ENCODE data around the gene FAM43A.
A peak's percentile ranks its signal among the peaks of the same experiment; 100 is the strongest.

The FAM43A gene

DNA sequence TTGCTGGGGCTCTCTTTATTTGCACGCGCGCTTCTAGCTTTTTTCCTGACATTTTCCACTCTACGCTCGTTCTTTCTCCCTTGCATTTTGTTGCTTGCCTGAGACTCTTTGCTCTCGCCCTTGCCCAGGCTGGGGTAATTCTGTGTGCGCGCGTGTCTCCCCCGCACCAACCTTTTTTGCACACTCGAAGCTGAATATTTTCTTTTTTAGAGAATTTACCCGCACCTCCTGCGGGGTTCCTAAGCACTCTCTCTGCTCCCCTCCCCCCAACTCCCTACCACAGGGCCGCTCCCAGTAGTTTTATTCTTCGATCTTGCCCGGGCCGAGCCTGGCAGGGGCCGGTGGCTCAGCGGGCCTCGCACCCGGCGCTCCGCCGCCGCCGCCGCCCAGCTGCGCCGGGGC is 732 bp downstream of the FAM43A start:
- WGBS: under 1% methylated on average over 28 of the region's 29 CpGs
- H3K79me1 ChIP-seq (replicated peaks; ENCODE audit: low read length, poor library complexity, severe bottlenecking): peaks cover 1% of the 10 kb centered on the region
- peak overlapping the region; percentile 91 for H3K9ac ChIP-seq (ENCODE audit: low read length)
- no peak overlapping the region for H2BK15ac ChIP-seq (ENCODE audit: low read depth, poor library complexity, severe bottlenecking)
- DNase-seq: no peak
- H3K4me1 ChIP-seq (ENCODE audit: control insufficient read depth, insufficient read depth, low read depth, low read length): peaks cover 44% of the 10 kb centered on the region
- H4K91ac ChIP-seq (ENCODE audit: low read length): peak overlapping the region; percentile 88
- H3K36me3 ChIP-seq (ENCODE audit: control insufficient read depth in 1 of 2, insufficient read depth in 2 of 2, low read depth in 1 of 2, low read length in 2 of 2): peaks cover 5 to 10% of the 10 kb centered on the region in 2 experiments
- H3K23ac ChIP-seq (ENCODE audit: low read length in 2 of 2): peak overlapping the region in 1 of 2 experiments; percentile 99
- no peak overlapping the region for H3K27ac ChIP-seq (ENCODE audit: low read length, poor library complexity, severe bottlenecking)
- H2BK5ac ChIP-seq (ENCODE audit: low read depth, low read length, poor library complexity, severe bottlenecking): no peak overlapping the region
- no peak overlapping the region for H2AFZ ChIP-seq (ENCODE audit: low read depth, low read length)
- peaks cover 0 to 26% of the 10 kb centered on the region in 2 experiments for H3K27me3 ChIP-seq (ENCODE audit: control insufficient read depth in 1 of 2, insufficient read depth in 1 of 2, low read length in 2 of 2)
- H4K8ac ChIP-seq (ENCODE audit: low read length): no peak overlapping the region
- H3K9me3 ChIP-seq (ENCODE audit: control insufficient read depth, low read length): no peaks in the 10 kb centered on the region
- H3K14ac ChIP-seq (ENCODE audit: low read length in 2 of 2): no peak overlapping the region
- peak overlapping the region; percentile 95 for H3K4me2 ChIP-seq (ENCODE audit: low read length, poor library complexity, severe bottlenecking)
- peak overlapping the region; percentile 82 to 98 for H3K18ac ChIP-seq (ENCODE audit: low read depth in 1 of 2, low read length in 2 of 2)
- H3K4ac ChIP-seq (ENCODE audit: low read depth in 1 of 2, low read length in 2 of 2): peak overlapping the region in 1 of 2 experiments; percentile 32
- H3K4me3 ChIP-seq (ENCODE audit: insufficient read depth in 1 of 2, low read depth in 1 of 2, low read length in 2 of 2): peak overlapping the region; percentile 63 to 91
- H2AK5ac ChIP-seq (ENCODE audit: low read length, severe bottlenecking): no peak overlapping the region
- peak overlapping the region; percentile 42 for H2BK120ac ChIP-seq (ENCODE audit: low read depth, low read length)
- H2BK12ac ChIP-seq (ENCODE audit: low read length in 2 of 2): no peak overlapping the region

DNA sequence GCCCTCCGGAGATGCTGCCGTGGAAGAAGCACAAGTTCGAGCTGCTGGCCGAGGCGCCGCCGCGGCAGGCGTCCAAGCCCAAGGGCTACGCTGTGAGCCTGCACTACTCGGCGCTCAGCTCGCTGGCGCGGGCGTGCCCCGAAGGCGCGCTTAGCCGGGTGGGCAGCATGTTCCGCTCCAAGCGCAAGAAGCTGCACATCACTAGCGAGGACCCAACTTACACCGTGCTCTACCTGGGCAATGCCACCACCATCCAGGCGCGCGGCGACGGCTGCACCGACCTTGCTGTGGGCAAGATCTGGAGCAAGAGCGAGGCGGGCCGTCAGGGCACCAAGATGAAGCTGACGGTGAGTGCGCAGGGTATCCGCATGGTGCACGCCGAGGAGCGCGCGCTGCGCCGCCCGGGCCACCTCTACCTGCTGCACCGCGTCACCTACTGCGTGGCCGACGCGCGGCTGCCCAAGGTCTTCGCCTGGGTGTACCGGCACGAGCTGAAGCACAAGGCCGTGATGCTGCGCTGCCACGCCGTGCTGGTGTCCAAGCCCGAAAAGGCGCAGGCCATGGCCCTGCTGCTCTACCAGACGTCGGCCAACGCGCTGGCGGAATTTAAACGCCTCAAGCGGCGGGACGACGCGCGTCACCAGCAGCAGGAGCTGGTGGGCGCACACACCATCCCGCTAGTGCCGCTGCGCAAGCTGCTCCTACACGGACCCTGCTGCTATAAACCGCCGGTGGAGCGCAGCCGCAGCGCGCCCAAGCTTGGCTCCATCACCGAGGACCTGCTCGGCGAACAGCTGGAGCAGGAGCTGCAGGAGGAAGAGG is 1.3 kb downstream of the FAM43A start:
- Histone ChIP-seq H2BK15ac (ENCODE audit: low read depth, poor library complexity, severe bottlenecking) (no peak overlapping the region), H4K8ac (ENCODE audit: low read length) (peak overlapping the region; percentile 96), H3K4me1 (ENCODE audit: control insufficient read depth, insufficient read depth, low read depth, low read length) (peaks cover 46% of the 10 kb centered on the region), H2BK120ac (ENCODE audit: low read depth, low read length) (peak overlapping the region; percentile 42), H3K9ac (ENCODE audit: low read length) (peak overlapping the region; percentile 91), H3K9me3 (ENCODE audit: control insufficient read depth, low read length) (no peaks in the 10 kb centered on the region), H2BK5ac (ENCODE audit: low read depth, low read length, poor library complexity, severe bottlenecking) (no peak overlapping the region), H3K79me1 (replicated peaks; ENCODE audit: low read length, poor library complexity, severe bottlenecking) (peaks cover 1% of the 10 kb centered on the region), H2AFZ (ENCODE audit: low read depth, low read length) (peak overlapping the region; percentile 16), H3K4me3 (ENCODE audit: insufficient read depth in 1 of 2, low read depth in 1 of 2, low read length in 2 of 2) (peak overlapping the region; percentile 53 to 91), H4K91ac (ENCODE audit: low read length) (peak overlapping the region; percentile 88), H2BK12ac (ENCODE audit: low read length in 2 of 2) (peak overlapping the region; percentile 5 to 92), H3K4ac (ENCODE audit: low read depth in 1 of 2, low read length in 2 of 2) (peak overlapping the region; percentile 60 to 96), H3K36me3 (ENCODE audit: control insufficient read depth in 1 of 2, insufficient read depth in 2 of 2, low read depth in 1 of 2, low read length in 2 of 2) (peaks cover 5 to 10% of the 10 kb centered on the region in 2 experiments), H3K14ac (ENCODE audit: low read length in 2 of 2) (peak overlapping the region; percentile 44 to 99), H3K18ac (ENCODE audit: low read depth in 1 of 2, low read length in 2 of 2) (peak overlapping the region; percentile 82 to 98), H3K27ac (ENCODE audit: low read length, poor library complexity, severe bottlenecking) (no peak overlapping the region), H2AK5ac (ENCODE audit: low read length, severe bottlenecking) (no peak overlapping the region), H3K27me3 (ENCODE audit: control insufficient read depth in 1 of 2, insufficient read depth in 1 of 2, low read length in 2 of 2) (peaks cover 0 to 22% of the 10 kb centered on the region in 2 experiments), H3K23ac (ENCODE audit: low read length in 2 of 2) (peak overlapping the region in 1 of 2 experiments; percentile 99), H3K4me2 (ENCODE audit: low read length, poor library complexity, severe bottlenecking) (peak overlapping the region; percentile 95)
- WGBS: 2% methylated on average over 85 of the region's 86 CpGs
- peak; percentile 71 for DNase-seq

DNA sequence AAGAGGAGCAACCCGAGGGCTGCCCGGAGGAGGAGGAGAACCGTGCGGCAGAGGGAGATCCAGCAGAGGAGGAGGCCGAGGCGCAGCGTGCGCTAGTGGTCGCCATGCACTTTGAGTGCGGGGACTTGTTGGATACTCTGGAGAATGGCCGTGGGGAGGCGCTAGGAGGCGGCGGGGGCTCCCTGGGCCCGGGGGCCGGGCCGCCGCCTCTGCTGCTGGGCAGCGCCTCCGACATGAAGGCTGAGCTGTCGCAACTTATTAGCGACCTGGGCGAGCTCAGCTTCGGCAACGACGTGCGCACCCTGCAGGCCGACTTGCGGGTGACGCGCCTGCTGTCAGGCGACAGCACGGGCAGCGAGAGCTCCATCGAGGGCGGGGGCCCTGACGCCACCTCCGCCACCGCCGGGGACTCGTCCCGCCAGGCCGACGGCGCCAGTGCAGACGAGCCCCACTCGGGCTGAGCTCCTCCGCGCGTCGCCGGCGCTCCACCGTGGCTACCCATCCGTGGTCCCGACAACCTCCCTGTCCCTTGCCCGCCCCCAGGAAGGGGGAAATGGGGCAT is 2.0 kb downstream of the FAM43A start:
- Histone ChIP-seq H3K79me1 (replicated peaks; ENCODE audit: low read length, poor library complexity, severe bottlenecking) (peaks cover 1% of the 10 kb centered on the region), H2AK5ac (ENCODE audit: low read length, severe bottlenecking) (no peak overlapping the region), H3K36me3 (ENCODE audit: control insufficient read depth in 1 of 2, insufficient read depth in 2 of 2, low read depth in 1 of 2, low read length in 2 of 2) (peaks cover 5 to 10% of the 10 kb centered on the region in 2 experiments), H2AFZ (ENCODE audit: low read depth, low read length) (no peak overlapping the region), H3K4me3 (ENCODE audit: insufficient read depth in 1 of 2, low read depth in 1 of 2, low read length in 2 of 2) (peak overlapping the region; percentile 53 to 91), H3K14ac (ENCODE audit: low read length in 2 of 2) (peak overlapping the region; percentile 44 to 99), H3K18ac (ENCODE audit: low read depth in 1 of 2, low read length in 2 of 2) (peak overlapping the region; percentile 96 to 97), H3K23ac (ENCODE audit: low read length in 2 of 2) (no peak overlapping the region), H2BK5ac (ENCODE audit: low read depth, low read length, poor library complexity, severe bottlenecking) (no peak overlapping the region), H2BK15ac (ENCODE audit: low read depth, poor library complexity, severe bottlenecking) (peak overlapping the region; percentile 92), H3K9me3 (ENCODE audit: control insufficient read depth, low read length) (no peaks in the 10 kb centered on the region), H3K4ac (ENCODE audit: low read depth in 1 of 2, low read length in 2 of 2) (peak overlapping the region; percentile 56 to 96), H3K27ac (ENCODE audit: low read length, poor library complexity, severe bottlenecking) (no peak overlapping the region), H2BK120ac (ENCODE audit: low read depth, low read length) (peak overlapping the region; percentile 95), H3K9ac (ENCODE audit: low read length) (peak overlapping the region; percentile 91), H3K4me1 (ENCODE audit: control insufficient read depth, insufficient read depth, low read depth, low read length) (peaks cover 46% of the 10 kb centered on the region), H3K4me2 (ENCODE audit: low read length, poor library complexity, severe bottlenecking) (peak overlapping the region; percentile 95), H4K91ac (ENCODE audit: low read length) (peak overlapping the region; percentile 98), H2BK12ac (ENCODE audit: low read length in 2 of 2) (peak overlapping the region; percentile 87 to 89), H4K8ac (ENCODE audit: low read length) (peak overlapping the region; percentile 96), H3K27me3 (ENCODE audit: control insufficient read depth in 1 of 2, insufficient read depth in 1 of 2, low read length in 2 of 2) (peaks cover 0 to 19% of the 10 kb centered on the region in 2 experiments)
- peak; percentile 86 for DNase-seq
- 1% methylated on average over 55 of the region's 57 CpGs for WGBS

DNA sequence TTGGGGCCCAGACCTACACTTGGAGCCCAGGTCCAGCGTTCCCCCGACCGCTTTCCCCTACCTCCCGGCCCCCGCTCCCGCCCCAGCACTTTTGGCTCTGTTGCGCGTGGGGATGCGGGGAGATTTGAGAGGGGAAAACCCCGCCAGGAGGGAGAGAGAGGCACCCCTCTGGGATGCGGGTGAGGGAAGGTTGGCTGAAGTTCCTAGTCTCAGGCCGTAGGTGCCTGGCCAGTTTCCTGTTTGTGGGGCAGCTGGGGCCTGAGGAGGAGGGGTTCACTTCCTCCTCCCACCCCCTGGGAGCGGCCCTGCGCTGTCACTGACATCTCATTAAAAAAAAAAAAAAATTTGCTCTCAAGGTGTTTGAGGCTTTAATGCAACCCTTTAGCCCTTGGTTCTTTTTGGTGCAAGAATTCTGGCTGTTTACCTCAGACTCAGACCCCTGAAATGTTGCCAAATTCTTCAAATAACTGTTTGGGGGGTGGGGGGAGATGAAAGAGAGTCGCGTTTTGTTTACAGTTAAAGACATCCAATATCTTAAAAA is 2.6 kb downstream of the FAM43A start:
- H3K23ac ChIP-seq (ENCODE audit: low read length in 2 of 2): no peak overlapping the region
- peak overlapping the region; percentile 50 to 89 for H2BK12ac ChIP-seq (ENCODE audit: low read length in 2 of 2)
- peak; percentile 46 for DNase-seq
- H3K27ac ChIP-seq (ENCODE audit: low read length, poor library complexity, severe bottlenecking): no peak overlapping the region
- peaks cover 5 to 10% of the 10 kb centered on the region in 2 experiments for H3K36me3 ChIP-seq (ENCODE audit: control insufficient read depth in 1 of 2, insufficient read depth in 2 of 2, low read depth in 1 of 2, low read length in 2 of 2)
- peaks cover 42% of the 10 kb centered on the region for H3K4me1 ChIP-seq (ENCODE audit: control insufficient read depth, insufficient read depth, low read depth, low read length)
- peak overlapping the region; percentile 91 for H3K9ac ChIP-seq (ENCODE audit: low read length)
- no peak overlapping the region for H2BK5ac ChIP-seq (ENCODE audit: low read depth, low read length, poor library complexity, severe bottlenecking)
- no peak overlapping the region for H2AK5ac ChIP-seq (ENCODE audit: low read length, severe bottlenecking)
- H4K91ac ChIP-seq (ENCODE audit: low read length): peak overlapping the region; percentile 98
- H4K8ac ChIP-seq (ENCODE audit: low read length): peak overlapping the region; percentile 96
- 0% methylated on average over 2 of the region's 16 CpGs for WGBS
- H3K4ac ChIP-seq (ENCODE audit: low read depth in 1 of 2, low read length in 2 of 2): peak overlapping the region; percentile 56 to 68
- peak overlapping the region; percentile 96 to 97 for H3K18ac ChIP-seq (ENCODE audit: low read depth in 1 of 2, low read length in 2 of 2)
- H3K14ac ChIP-seq (ENCODE audit: low read length in 2 of 2): peak overlapping the region in 1 of 2 experiments; percentile 7
- peak overlapping the region; percentile 95 for H3K4me2 ChIP-seq (ENCODE audit: low read length, poor library complexity, severe bottlenecking)
- peaks cover 0 to 19% of the 10 kb centered on the region in 2 experiments for H3K27me3 ChIP-seq (ENCODE audit: control insufficient read depth in 1 of 2, insufficient read depth in 1 of 2, low read length in 2 of 2)
- H3K4me3 ChIP-seq (ENCODE audit: insufficient read depth in 1 of 2, low read depth in 1 of 2, low read length in 2 of 2): peak overlapping the region; percentile 53 to 91
- H2BK120ac ChIP-seq (ENCODE audit: low read depth, low read length): peak overlapping the region; percentile 95
- H3K79me1 ChIP-seq (replicated peaks; ENCODE audit: low read length, poor library complexity, severe bottlenecking): peaks cover 1% of the 10 kb centered on the region
- no peaks in the 10 kb centered on the region for H3K9me3 ChIP-seq (ENCODE audit: control insufficient read depth, low read length)
- no peak overlapping the region for H2AFZ ChIP-seq (ENCODE audit: low read depth, low read length)
- peak overlapping the region; percentile 92 for H2BK15ac ChIP-seq (ENCODE audit: low read depth, poor library complexity, severe bottlenecking)
